ENCODE data around the gene AOPEP.

GRCh38 chr9:95031711-95032461 lies 305.4 kb downstream of the AOPEP start:
- no peak for TF ChIP-seq CTCF (IDR thresholded peaks at IDR 0.05; ENCODE audit: low read length)
- no peak for TF ChIP-seq EZH2phosphoT487 (IDR thresholded peaks at IDR 0.05; ENCODE audit: low read length)
- no peak for TF ChIP-seq EZH2 (optimal IDR thresholded peaks at IDR 0.05; ENCODE audit: low read depth, low read length)

Data from MM.1S (cell line).